WI38 (cell line): ENCODE data around the gene C1QTNF6.

Source experiments
- H3K4me3 ChIP-seq: 2 replicates; pipeline ENCODE4 v1.5.1; 2011; ENCODE audit warnings: low read depth, mild to moderate bottlenecking, control low read depth, low read length
- TF ChIP-seq, protein P1 (sequence below): IDR thresholded peaks from 2 replicates; pipeline ENCODE4 v1.5.1; 2012; ENCODE audit warnings: low read depth, mild to moderate bottlenecking, control low read depth, low read length

C1QTNF6 gene

DNA sequence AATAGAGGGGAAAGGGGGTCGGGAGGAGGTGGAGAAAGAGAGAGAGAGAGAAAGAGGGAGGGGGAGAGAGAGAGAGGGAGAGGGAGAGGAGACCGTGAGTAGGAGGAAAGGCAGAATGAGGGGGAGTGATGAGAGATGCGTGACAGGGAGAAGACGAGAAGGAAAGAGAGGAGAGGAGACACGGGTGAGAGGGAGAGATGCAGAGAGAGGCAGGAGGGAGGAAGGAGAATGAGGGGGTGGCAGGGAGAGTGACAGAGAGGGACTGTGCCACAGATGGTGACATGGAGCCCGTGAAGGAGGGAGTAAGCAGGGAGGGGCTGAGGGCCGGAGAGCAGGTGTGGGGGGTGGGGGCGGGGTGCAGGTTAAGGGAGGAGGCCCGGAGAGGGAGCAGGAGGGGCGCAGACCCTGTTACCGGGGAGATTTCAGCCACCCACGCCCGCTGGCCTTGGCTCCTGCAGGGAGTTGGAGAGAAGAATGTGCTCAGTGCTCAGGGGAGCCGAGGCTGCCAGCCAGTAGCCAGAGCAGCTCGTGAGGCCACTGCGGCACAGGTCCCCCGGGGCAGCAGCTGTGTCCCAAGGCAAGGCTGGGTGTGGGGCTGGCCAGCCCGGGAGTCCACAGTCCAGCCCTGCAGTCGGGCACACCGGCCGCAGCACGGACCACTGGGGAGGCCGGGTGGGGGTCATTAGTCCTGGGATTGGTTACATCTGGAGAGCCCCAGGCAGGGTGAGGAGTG lies 24.3 kb upstream of the C1QTNF6 start, which contains the start of gene SSTR3:
Gene SSTR3 (minus strand): TSS at position 304 of the 733 bp plus-strand sequence. CDS start 4,674 bp downstream, outside the sequence.
- TF ChIP-seq, protein P1, sequence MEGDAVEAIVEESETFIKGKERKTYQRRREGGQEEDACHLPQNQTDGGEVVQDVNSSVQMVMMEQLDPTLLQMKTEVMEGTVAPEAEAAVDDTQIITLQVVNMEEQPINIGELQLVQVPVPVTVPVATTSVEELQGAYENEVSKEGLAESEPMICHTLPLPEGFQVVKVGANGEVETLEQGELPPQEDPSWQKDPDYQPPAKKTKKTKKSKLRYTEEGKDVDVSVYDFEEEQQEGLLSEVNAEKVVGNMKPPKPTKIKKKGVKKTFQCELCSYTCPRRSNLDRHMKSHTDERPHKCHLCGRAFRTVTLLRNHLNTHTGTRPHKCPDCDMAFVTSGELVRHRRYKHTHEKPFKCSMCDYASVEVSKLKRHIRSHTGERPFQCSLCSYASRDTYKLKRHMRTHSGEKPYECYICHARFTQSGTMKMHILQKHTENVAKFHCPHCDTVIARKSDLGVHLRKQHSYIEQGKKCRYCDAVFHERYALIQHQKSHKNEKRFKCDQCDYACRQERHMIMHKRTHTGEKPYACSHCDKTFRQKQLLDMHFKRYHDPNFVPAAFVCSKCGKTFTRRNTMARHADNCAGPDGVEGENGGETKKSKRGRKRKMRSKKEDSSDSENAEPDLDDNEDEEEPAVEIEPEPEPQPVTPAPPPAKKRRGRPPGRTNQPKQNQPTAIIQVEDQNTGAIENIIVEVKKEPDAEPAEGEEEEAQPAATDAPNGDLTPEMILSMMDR = no peak

DNA sequence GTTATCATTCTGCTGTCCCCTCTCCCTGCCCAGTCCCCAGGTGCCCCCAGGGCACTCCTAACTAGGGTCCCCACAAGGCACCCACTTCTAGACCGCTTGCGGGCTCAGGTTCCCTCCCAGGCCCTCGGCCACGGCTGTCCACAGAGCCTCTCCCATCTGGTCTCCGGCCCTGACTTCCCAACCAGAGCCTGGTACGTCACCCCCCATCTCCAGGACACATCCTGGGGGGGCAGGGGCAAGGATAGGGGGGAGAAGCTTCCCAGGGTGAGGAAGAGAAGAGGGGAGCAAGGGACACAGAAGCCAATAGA lies 23.8 kb upstream of the C1QTNF6 start:
- H3K4me3 ChIP-seq = no peak overlapping the region
- TF ChIP-seq, protein P1 = no peak

More for the DNA sequence above, 24.3 kb upstream of the C1QTNF6 start, which contains the start of gene SSTR3:
- H3K4me3 ChIP-seq = no peak within 1 kb of the TSS

DNA sequence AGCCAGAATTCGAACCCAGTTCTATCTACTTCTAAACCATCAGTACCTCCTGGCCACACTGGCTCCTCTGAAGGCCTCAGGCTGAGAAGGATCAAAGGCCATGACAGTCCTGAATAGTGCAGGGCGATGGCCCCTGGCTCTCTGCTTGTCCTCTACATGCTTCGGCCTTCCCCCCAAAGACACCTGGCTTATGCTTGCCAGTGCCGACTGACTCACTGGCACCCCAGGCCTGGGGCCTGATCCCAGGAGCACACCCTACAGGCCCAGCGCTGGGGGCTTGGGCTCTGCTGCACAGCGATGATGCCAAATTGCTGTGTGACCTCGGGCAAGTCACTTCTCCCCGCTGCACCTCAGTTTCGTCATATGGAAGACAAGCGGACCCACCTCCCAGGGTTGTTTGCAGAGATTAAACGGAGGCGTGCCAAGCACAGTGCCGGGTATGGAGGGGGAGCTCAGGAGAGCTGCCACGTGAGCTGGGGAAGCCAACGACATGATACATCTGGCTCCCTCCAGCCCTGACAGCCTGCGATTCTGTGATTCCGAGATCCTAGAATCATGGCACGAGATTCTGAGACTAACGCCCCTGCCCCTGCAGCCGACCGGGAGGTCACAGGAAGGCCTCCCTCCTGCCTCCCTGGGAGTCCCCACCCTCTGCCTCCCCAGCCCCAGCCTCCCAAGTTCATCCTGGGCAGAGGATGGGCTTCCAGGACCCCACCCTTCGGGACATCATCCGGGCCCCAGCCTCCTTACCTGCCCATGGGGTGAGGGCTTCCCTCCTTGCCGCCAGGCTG lies 23.2 kb upstream of the C1QTNF6 start:
- TF ChIP-seq, protein P1 = no peak
- H3K4me3 ChIP-seq = no peak overlapping the region

DNA sequence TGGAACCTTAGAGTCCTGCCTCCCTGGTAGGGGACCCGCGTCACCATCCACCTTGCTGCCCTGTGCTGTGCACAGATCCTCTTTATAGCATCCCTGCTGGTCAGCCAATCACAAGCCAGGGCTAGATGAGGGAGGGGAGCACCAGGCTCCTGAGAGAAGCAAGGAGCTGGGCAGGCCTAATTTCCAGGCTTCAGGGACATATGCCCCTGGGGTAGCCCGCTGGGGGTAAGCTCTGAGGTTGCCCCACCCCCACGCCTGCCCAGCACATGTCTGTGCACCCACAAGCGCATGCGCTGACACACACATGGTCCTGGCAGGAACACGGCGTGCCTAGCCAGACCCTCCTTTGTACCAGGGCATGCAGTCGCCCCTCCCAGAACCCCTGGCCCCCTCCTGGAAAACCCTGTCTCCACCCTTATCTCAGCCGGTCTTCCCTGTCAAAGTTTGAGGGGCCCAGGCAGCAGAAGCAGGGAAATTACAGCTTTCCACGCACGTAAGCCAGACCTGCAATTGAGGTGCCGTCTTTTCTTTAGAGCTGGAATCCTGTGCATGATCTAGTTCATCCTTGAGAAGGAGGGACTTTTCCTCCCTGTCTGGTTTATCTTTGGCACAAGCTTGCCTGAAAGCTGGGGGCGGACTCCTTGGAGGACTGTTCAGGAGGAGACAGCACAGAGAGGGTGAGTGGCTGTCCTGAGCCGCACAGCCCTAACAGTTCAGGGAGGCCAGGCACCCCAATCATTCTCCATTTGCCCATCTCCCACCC lies 22.2 kb upstream of the C1QTNF6 start:
- TF ChIP-seq, protein P1 = no peak
- no peak overlapping the region for H3K4me3 ChIP-seq

DNA sequence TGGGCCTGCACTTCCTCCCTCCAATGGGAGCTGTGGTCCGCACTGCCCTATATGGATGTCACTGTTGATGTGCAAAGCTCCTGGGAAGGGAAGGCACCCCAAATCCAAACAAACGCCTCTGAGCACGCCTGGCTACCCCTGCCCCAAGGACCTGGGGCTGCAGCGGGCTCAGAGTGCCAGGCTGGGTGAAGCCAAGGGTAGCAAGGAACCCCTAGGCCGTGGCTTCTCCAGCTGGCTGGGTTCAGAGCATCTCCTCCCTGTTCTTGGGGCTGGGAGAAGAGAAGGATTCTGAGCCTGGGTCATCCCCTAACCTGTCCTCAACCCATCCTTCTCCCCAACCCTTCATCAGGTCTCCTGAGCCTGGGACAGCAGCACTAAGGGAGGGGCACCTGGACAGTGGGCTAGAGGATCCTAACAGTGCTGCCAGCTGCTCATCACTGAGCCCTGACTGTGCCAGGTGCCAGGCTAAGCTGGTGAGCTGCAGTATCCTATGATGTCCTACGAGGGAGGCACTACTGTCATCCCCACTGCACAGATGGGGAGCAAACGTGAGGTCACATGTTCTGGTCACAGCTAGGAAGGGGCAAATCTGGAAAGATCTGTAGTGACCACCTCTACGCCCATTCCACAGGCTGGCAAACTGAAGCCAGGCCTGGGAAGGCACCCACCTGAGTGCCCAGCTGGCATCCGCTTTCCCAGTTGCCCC lies 21.2 kb upstream of the C1QTNF6 start:
- H3K4me3 ChIP-seq = no peak overlapping the region
- TF ChIP-seq, protein P1 = no peak

DNA sequence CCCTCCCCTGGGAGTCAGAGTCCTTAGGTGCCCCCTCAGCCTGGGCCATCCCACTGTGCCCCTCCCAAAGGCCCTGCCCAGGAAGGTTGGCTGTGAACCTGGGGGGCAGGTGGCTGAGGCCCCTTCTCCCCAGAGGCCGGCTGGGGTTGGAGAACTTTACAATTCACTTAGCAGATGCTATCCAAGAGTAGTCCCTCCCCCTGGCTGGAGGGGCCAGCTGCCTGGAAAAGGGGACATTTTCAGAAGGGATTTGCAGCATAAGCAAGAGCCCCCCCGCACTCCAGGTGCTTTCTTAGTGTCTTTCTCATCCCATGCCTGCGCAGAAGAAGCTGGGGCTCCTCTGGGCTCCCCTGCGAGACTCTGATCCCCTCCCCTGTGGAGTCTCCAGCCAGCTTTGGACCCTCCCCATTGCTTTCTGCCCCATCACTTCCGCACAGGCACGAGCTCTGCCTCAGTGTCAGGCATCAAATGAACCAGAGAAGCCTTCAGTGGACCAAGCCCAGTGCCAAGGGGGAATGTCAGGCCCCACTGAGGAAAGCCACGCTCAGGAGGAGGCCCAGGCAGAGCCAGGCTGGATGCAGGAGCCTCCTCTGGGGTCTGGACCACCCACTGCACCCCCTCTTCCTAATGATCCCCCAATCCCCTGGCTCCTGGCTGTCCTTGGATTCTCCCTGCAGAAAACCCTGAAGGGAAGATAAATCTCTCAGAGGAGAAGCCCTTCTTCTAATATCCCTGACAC lies 20.5 kb upstream of the C1QTNF6 start:
- TF ChIP-seq, protein P1 = no peak
- H3K4me3 ChIP-seq = no peak overlapping the region
